Hindlimb muscle (tissue), 1 donor: ENCODE results near the gene AJUBA. TPM values are rescaled to one million over a fixed set of nuclear protein-coding genes. Genes with fewer than 3 reads are reported as not detected.

Experiments used
- DNase-seq: peaks from one replicate; pipeline ENCODE4 v3.0.0-alpha.2; 2013
- polyA plus RNA-seq: library from polyadenylated mRNA; unstranded; fragments of 120-200 nt; gene quantifications from one replicate; pipeline ENCODE4 v1.2.1, GENCODE V29; 2013; ENCODE audit not compliant: insufficient read length

Gene AJUBA
- polyA plus RNA-seq, 1 donor = 57.8 TPM

DNA sequence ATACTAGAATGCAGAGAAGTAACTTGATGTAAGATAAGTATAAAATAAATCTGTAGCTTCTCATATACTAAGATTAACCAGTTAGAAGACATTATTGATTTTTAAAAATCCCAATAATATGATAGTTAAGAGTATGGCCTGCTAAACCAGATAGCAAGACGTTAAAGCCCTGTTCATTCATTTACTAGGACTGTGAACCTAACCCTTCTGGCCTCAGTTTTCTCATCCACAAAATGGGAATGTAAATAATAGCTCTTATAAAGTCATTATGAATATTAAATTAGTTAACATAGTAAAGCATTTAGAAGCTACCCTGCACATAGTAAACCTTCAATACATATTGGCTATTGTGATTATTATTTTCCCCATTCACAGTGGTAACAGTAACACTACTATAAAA lies 47.2 kb downstream of the AJUBA start:
- DNase-seq = no peak

GRCh38 chr14:22932146-22932545 lies 50.2 kb downstream of the AJUBA start:
- DNase-seq = no peak

DNA sequence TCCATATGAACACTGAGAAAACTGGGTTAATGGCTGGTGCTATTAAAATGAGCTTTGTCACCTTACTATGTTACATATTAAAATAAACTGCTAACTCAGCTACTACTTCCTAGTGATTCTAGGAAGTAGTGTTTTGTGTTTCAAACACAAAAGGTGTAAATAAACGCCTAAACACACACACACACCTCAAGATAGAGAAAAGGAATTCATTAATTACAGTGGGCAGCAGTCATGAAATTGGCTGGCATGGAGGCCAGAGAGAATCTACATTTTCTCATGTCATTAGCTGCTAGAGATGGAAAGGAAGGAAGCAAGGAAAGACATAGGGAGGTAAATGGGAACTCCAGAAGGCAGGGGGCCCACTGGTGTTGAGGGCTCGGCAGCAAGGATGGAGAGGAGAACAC lies 52.4 kb downstream of the AJUBA start:
- DNase-seq = no peak

GRCh38 chr14:22929104-22929960 lies 53.0 kb downstream of the AJUBA start, which contains the start of gene PRMT5:
TSS of gene PRMT5 (minus strand) at chr14:22929376. CDS start at chr14:22929361, 15 bp downstream.
- DNase-seq = peak; percentile 99

GRCh38 chr14:22928237-22929103 lies 53.9 kb downstream of the AJUBA start:
- DNase-seq = no peak

DNA sequence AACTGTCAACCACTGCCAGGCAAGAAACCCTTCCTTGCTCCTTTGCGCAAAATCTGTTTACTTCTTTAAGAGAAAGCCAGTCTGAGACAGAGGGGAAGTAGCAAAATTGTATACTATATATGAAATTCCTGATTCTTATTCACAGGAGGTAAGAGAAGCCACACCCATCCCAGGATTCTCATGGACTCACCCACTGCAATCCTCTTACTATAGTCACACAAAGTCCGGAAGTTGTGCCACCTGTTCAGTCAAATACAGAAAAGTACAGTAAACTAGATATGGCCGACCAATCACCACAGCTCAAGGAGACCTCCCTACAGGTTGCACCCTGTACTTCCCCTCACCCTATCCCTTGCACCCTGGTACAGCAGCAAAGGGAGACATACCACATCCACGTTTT lies 56.0 kb downstream of the AJUBA start:
- DNase-seq = no peak

DNA sequence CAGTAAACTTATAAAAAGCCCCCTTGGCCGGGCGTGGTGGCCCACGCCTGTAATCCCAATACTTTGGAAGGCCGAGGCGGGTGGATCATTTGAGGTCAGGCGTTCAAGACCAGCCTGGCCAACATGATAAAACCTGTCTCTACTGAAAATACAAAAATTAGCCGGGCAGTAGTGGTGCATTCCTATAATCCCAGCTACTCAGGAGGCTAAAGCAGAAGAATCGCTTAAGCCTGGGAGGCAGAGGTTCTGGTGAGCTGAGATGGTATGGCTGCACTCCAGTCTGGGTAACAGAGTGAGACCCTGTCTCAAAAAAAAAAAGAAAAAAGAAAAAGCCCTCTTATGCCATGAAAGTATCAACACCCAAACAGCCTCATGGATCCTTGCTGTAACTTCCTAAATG lies 56.8 kb downstream of the AJUBA start:
- no peak for DNase-seq

- DNase-seq = no peak
These were observed 58.6 kb downstream of the AJUBA start for GRCh38 chr14:22923746-22924145.

- DNase-seq = no peak
These were observed 60.1 kb downstream of the AJUBA start for GRCh38 chr14:22922294-22922693.

Other genes with a start within 250 kb of the AJUBA start
- 208 TPM for gene OXA1L, start 215.9 kb downstream of the AJUBA start, polyA plus RNA-seq
- gene SLC7A7, start 167.1 kb downstream of the AJUBA start, polyA plus RNA-seq = 32.7 TPM
- 67.7 TPM for gene MRPL52, start 152.7 kb downstream of the AJUBA start, polyA plus RNA-seq
- 148 TPM for gene MMP14, start 146.0 kb downstream of the AJUBA start, polyA plus RNA-seq
- 41.4 TPM for gene LRP10, start 110.8 kb downstream of the AJUBA start, polyA plus RNA-seq
- 0.23 TPM for gene REM2, start 99.3 kb downstream of the AJUBA start, polyA plus RNA-seq
- gene RBM23, start 63.4 kb downstream of the AJUBA start, polyA plus RNA-seq = 55.8 TPM
- 66.8 TPM for gene PRMT5, start 53.2 kb downstream of the AJUBA start, polyA plus RNA-seq
- 32.7 TPM for gene HAUS4, start 25.5 kb downstream of the AJUBA start, polyA plus RNA-seq
- gene C14orf93, start 27.6 kb upstream of the AJUBA start, polyA plus RNA-seq = 11.6 TPM
- 228 TPM for gene PSMB5, start 52.3 kb upstream of the AJUBA start, polyA plus RNA-seq
- not detected for gene PSMB11, start 59.7 kb upstream of the AJUBA start, polyA plus RNA-seq
- 4.0 TPM for gene CDH24, start 75.0 kb upstream of the AJUBA start, polyA plus RNA-seq
- gene ACIN1, start 112.6 kb upstream of the AJUBA start, polyA plus RNA-seq = 143 TPM
- 42.4 TPM for gene C14orf119, start 113.0 kb upstream of the AJUBA start, polyA plus RNA-seq
- not detected for gene CIROP, start 122.4 kb upstream of the AJUBA start, polyA plus RNA-seq
- gene CEBPE, start 136.7 kb upstream of the AJUBA start, polyA plus RNA-seq = not detected
- 5.6 TPM for gene SLC7A8, start 201.1 kb upstream of the AJUBA start, polyA plus RNA-seq